Activated CD4-positive, CD25-positive, alpha-beta regulatory T cell treated with anti-CD3 and anti-CD28 coated beads, Interleukin-2, amount 50 U/mL, for 24 hours (primary cell): Measurements from ENCODE around the gene HIVEP3.

Experiments used
- ATAC-seq, 2 donors: fragments of 150-1000 bp; cut with Tn5 transposase; one replicate each; pipeline ENCODE4 v1.10.0; 2021; ENCODE audit warnings: mild to moderate bottlenecking in 1 of 2, moderate library complexity in 1 of 2

The HIVEP3 gene

DNA sequence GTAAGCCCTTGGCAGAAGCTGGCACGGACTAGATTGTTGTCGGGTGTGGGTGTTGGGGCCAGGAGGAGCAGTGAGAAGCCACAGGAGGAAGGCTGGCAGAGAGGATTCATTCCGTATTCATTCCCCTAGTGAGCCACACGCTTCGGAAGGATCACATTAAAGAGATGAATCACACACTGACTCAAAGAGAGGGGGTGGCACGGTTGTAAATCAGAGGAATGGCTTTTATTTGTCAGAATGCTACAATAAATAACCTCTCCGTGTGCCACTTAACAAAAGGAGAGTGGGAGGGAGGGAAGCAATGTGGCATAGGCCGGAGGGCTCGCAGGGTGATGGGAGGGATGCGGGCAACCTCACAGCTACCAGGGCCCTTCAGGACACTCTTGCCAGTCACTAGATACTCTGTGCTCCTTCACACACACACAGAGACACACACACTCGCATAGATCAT is 135.5 kb downstream of the HIVEP3 start:
- ATAC-seq, result peak; percentile 91

- no peak for ATAC-seq
Measured at GRCh38 chr1:41780916-41781315, 137.8 kb downstream of the HIVEP3 start.

- ATAC-seq, result no peak
Measured at GRCh38 chr1:41780322-41780721, 138.4 kb downstream of the HIVEP3 start.

- ATAC-seq, result no peak
Measured at GRCh38 chr1:41779360-41779759, 139.4 kb downstream of the HIVEP3 start.

GRCh38 chr1:41777695-41778094 is 141.0 kb downstream of the HIVEP3 start:
- ATAC-seq, result no peak

GRCh38 chr1:41776891-41777441 is 141.8 kb downstream of the HIVEP3 start:
- ATAC-seq, result no peak

GRCh38 chr1:41775956-41776585 is 142.7 kb downstream of the HIVEP3 start:
- no peak for ATAC-seq

DNA sequence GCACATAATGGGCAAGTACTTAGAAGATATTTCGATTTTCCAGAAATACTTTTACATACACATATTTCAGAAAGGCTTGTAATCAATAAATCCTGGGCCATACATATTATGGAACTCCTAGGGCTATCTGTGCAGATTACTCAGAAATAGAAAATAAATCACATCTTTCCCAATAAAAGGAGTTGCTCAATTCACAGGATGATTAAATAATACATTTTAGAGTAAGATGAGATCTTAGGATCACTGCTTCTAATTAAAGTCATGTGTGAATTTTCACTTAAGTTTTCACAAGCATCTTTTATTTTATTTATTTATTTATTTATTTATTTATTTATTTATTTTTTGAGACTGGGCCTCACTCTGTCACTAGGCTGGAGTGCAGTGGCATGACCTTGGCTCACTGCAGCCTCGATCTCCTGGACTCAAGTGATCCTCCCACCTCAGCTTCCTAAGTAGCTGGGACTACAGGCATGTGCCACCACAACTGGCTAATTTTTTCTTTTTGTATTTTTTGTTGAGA is 144.2 kb downstream of the HIVEP3 start:
- no peak for ATAC-seq

GRCh38 chr1:41773842-41774241 is 144.9 kb downstream of the HIVEP3 start:
- no peak for ATAC-seq

DNA sequence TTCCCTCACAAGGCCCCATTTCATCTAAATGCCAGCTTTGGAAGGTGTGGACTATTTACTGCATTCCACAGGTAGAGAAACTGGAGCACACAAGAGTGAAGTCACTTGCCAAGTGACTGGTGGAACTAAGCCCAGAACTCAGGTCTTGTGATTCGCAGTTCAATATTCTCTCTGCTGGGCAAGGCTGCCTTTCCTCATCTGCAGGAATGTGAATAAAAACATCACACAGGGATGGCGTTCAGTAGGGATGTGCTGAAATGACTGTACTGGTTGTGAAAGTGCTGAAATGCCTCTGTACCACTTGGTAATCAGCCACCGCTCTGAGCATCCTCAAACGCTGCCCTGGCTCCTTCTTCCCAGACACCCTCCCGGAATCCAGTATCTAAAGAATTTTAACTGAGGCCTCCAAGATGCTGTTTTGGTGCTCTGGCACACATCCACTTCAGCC is 145.6 kb downstream of the HIVEP3 start:
- no peak for ATAC-seq

- ATAC-seq, result no peak
Measured at GRCh38 chr1:41769068-41769467, 149.7 kb downstream of the HIVEP3 start.

- no peak for ATAC-seq
Measured at GRCh38 chr1:41768583-41768982, 150.1 kb downstream of the HIVEP3 start.

DNA sequence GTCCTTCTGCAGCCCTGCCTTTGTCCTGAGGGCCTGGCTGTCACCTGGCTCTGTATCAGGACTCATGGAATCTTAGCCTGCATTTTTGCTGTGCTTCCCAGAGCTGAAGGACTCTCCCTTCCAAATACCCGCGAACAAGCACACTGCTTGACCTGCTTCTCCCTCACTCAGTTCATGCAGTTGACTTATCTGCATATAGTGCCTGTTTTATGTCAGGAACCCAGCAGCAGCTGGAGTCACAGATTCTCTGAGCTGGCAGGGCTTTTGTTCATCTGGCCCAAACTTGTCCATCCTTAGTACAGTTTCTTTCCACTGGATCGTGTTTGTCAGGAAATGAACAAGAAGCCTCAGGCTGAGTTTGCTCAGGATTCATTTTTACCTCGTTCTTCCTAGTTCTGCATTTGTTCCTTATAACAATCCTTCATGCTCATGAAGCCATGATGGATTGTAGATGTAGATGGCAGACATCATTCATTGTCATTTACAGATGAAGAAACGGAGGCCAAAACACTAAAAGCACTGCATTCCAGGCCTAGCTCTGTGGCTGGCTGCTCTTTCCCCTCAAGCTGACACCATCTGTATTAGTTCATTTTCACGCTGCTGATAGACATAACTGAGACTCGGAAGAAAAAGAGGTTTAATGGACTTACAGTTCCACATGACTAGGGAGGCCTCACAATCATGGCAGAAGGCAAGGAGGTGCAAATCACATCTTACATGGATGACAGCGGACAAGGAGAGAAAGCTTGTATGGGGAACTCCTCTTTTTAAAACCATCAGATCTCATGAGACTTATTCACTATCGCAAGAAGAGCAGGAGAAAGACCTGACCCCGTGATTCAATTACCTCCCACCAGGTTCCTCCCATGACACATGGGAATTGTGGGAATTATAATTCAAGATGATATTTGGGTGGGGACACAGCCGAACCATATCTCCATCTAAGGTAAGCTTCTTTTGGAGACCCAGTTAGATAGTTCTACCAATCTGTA is 150.9 kb downstream of the HIVEP3 start:
- no peak for ATAC-seq

- ATAC-seq, result no peak
Measured at GRCh38 chr1:41766546-41766945, 152.2 kb downstream of the HIVEP3 start.

DNA sequence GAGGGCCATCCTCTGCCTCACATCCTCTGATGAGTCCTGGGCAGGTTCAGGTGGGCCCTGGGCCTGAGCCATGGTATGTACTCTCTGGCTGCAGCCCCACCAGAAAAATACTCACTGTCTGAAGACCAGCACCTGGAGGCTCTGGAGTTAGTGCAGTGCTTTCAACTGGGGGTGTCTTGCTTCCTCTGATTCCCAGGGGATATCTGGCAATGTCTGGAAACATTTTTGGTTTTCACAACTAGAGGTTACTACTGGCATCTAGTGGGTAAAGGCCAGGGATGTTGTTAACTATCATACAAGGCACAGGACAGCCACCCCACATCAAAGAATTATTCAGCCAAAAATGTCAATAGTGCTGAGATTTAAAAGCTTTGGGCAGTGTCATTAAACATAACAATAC is 152.7 kb downstream of the HIVEP3 start:
- ATAC-seq, result no peak

DNA sequence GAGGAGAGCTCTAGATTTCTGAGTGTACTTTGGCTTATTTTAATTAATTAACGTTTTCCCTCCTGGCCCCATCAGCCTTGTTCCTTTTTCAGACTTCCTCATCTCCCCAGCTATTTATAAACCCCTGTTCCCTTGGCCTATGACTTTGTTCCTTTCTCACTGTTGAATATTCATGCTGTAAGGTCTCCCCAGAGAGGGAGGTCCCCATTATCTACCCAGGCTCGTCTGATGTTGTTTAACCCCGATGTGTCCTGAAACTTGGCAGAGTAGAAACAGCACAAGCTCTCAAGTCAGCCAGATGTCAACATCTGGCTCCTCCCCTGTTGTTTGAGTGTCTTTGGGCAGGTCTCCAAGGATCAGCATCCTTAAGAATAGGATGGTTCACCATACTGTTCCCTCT is 153.6 kb downstream of the HIVEP3 start:
- no peak for ATAC-seq

DNA sequence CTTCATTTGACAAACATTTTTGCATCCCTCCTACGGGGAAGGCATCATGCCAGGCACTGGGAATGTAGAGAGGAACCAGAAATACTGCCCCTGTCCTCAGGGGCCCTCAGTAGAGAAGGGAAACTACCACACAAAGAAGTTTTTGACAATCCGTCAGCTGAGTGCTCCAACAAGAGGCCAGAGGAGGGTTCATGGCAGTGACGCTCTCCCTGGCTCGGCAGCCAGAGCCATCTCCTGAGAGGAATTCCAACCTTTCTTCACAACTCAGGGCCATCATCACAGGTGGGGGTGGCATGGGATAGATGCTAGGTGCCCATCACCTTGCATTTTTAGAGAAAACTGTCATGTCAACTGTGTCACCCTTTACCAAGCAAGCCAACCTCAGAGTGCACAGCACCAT is 154.1 kb downstream of the HIVEP3 start:
- no peak for ATAC-seq

GRCh38 chr1:41762777-41763176 is 155.9 kb downstream of the HIVEP3 start:
- no peak for ATAC-seq

GRCh38 chr1:41762251-41762650 is 156.5 kb downstream of the HIVEP3 start:
- ATAC-seq, result no peak

DNA sequence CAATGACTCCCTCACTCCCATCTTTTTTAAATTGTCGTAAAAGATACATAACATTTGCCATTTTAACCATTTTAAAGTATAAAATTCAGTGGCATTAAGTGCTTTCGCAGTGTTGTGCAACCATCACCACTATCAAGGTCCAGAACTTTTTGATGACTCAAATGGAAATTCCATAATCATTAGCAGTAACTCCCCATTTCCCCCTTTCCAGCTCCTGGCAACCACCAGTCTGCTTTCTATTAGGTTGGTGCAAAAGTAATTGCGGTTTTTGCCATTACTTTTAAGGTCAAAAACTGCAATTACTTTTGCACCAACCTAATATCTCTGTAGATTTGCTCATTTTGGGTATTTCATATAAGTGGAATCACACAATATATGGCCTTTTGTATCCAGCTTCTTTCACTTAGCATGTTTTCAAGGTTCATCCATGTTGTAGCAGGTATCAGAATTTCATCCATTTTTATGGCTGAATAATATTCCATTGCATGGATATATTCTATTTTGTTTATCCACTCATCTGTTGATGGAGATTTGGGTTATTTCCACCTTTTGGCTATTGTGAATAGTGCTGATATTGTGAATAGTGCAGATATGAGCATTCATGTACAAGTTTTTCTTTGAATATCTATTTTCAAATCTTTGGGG is 159.7 kb downstream of the HIVEP3 start:
- no peak for ATAC-seq

- ATAC-seq, result no peak
Measured at GRCh38 chr1:41758500-41758899, 160.2 kb downstream of the HIVEP3 start.

GRCh38 chr1:41754540-41754939 is 164.2 kb downstream of the HIVEP3 start:
- no peak for ATAC-seq
